ENCODE measurements around the gene PRRT4. TPM values are rescaled to one million over a fixed set of nuclear protein-coding genes. Genes with fewer than 3 reads are reported as not detected.

PRRT4 gene
- total and polyA plus RNA-seq, 9 of the 15 experiments (the other 6 are each of a cell fraction or from before 2014, with no cell fraction given), result not detected

DNA sequence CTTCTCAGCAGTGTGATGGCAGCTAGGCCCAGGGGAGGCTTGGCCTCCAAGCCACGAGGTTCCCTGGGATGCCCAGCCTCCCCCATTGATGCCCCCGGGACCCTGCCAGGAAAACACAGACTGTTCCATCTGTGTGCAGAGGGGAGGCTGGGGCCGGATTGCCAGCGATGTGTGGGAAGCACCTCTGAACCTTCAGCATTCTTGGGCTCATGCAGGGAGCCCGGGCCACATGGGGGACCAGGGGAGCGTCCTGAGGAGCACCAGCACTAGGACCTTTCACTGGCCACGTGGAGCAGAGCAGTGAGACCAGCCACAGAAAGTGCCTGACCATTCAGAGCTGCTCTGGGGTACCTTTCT, 45.7 kb upstream of the PRRT4 start (continued):
- TF ChIP-seq, protein P1, sequence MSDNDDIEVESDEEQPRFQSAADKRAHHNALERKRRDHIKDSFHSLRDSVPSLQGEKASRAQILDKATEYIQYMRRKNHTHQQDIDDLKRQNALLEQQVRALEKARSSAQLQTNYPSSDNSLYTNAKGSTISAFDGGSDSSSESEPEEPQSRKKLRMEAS (CRISPR knock-in tag; IDR thresholded peaks at IDR 0.05), result peak; percentile 53
- TF ChIP-seq, protein P2, sequence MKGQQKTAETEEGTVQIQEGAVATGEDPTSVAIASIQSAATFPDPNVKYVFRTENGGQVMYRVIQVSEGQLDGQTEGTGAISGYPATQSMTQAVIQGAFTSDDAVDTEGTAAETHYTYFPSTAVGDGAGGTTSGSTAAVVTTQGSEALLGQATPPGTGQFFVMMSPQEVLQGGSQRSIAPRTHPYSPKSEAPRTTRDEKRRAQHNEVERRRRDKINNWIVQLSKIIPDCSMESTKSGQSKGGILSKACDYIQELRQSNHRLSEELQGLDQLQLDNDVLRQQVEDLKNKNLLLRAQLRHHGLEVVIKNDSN (CRISPR knock-in tag; IDR thresholded peaks at IDR 0.05), result peak; percentile 44; the same call in 1 of the 2 replicates
- TF ChIP-seq BMI1 (IDR thresholded peaks at IDR 0.05; ENCODE audit: low read length), result no peak
- TF ChIP-seq TOE1 (IDR thresholded peaks at IDR 0.05; ENCODE audit: borderline replicate concordance), result no peak
- no peak for TF ChIP-seq TOE1 (CRISPR knock-in tag; IDR thresholded peaks at IDR 0.05; ENCODE audit: borderline replicate concordance, low read depth)
- 0 out of 2 replicates have a peak, but pooled peaks have one; percentile 26 for TF ChIP-seq ZC3H4 (CRISPR knock-in tag; IDR thresholded peaks at IDR 0.05; ENCODE audit: borderline replicate concordance)
- no peak for TF ChIP-seq HNRNPK (IDR thresholded peaks at IDR 0.05; ENCODE audit: low read depth, low read length, poor library complexity, severe bottlenecking)
- no peak for TF ChIP-seq SRSF7 (optimal IDR thresholded peaks at IDR 0.05; ENCODE audit: low read depth, low read length)
- TF ChIP-seq XRCC3 (IDR thresholded peaks at IDR 0.05), result no peak

All from K562 (cell line).